ENCODE results near the gene SRL. TPM values are rescaled to one million over a fixed set of nuclear protein-coding genes. Genes with fewer than 3 reads are reported as not detected.

The SRL gene
- total RNA-seq, 1 experiment from 2014 or later: not detected

GRCh38 chr16:4208341-4208751 lies 33.5 kb downstream of the SRL start:
- no peaks in the 10 kb centered on the region for H3K9me3 ChIP-seq (ENCODE audit: low read length)
- no peak overlapping the region for H3K9ac ChIP-seq (ENCODE audit: low read length)
- H3K9me2 ChIP-seq (replicated peaks; ENCODE audit: low read length): no peaks in the 10 kb centered on the region
- POLR2A ChIA-PET (ENCODE audit: unreplicated experiment): no interaction called here
- H2AFZ ChIP-seq (ENCODE audit: low read length): no peak overlapping the region
- BruUV-seq (replicated peaks): no TSS peak
- no peak overlapping the region for H3K4me2 ChIP-seq (ENCODE audit: low read length)
- H3K79me2 ChIP-seq (ENCODE audit: low read length): no peaks in the 10 kb centered on the region
- CTCF ChIA-PET: no interaction called here
- no peak overlapping the region for H3K27ac ChIP-seq (ENCODE audit: low read length)
- no peaks in the 10 kb centered on the region for H3F3A ChIP-seq (ENCODE audit: low read length, unreplicated experiment)
- H3K4me3 ChIP-seq (ENCODE audit: low read length): no peak overlapping the region
- no peaks in the 10 kb centered on the region for H3K27me3 ChIP-seq (ENCODE audit: low read length)
- no peaks in the 10 kb centered on the region for H3K36me3 ChIP-seq (ENCODE audit: low read depth, low read length)
- intact Hi-C loops (cut with micrococcal nuclease): no loop called here
- TF ChIP-seq EZH2 (IDR thresholded peaks at IDR 0.05; ENCODE audit: low read length, unreplicated experiment) (no peak), CTCF (conservative IDR thresholded peaks at IDR 0.05; ENCODE audit: low read depth, low read length) (no peak), EZH2phosphoT487 (IDR thresholded peaks at IDR 0.05; ENCODE audit: borderline replicate concordance, low read length) (no peak)
- no peaks in the 10 kb centered on the region for H3K4me1 ChIP-seq (ENCODE audit: insufficient read depth, low read length)
- DNase-seq: no peak
- ATAC-seq: no peak
- H4K20me1 ChIP-seq (ENCODE audit: low read length): no peaks in the 10 kb centered on the region

GRCh38 chr16:4207683-4208340 lies 34.1 kb downstream of the SRL start:
- no TSS peak for BruUV-seq (replicated peaks)
- no peaks in the 10 kb centered on the region for H3K79me2 ChIP-seq (ENCODE audit: low read length)
- H3K27me3 ChIP-seq (ENCODE audit: low read length): no peaks in the 10 kb centered on the region
- no peaks in the 10 kb centered on the region for H3K36me3 ChIP-seq (ENCODE audit: low read depth, low read length)
- no peak overlapping the region for H3K27ac ChIP-seq (ENCODE audit: low read length)
- DNase-seq (no peak), ATAC-seq (no peak)
- no peaks in the 10 kb centered on the region for H3K9me3 ChIP-seq (ENCODE audit: low read length)
- ChIA-PET CTCF (no interaction called here), POLR2A (ENCODE audit: unreplicated experiment) (no interaction called here)
- no peaks in the 10 kb centered on the region for H3K4me1 ChIP-seq (ENCODE audit: insufficient read depth, low read length)
- no peak overlapping the region for H3K4me2 ChIP-seq (ENCODE audit: low read length)
- H4K20me1 ChIP-seq (ENCODE audit: low read length): no peaks in the 10 kb centered on the region
- no peak overlapping the region for H2AFZ ChIP-seq (ENCODE audit: low read length)
- intact Hi-C loops (cut with micrococcal nuclease): no loop called here
- TF ChIP-seq EZH2 (IDR thresholded peaks at IDR 0.05; ENCODE audit: low read length, unreplicated experiment): no peak
- H3K9ac ChIP-seq (ENCODE audit: low read length): no peak overlapping the region
- H3K9me2 ChIP-seq (replicated peaks; ENCODE audit: low read length): no peaks in the 10 kb centered on the region
- H3K4me3 ChIP-seq (ENCODE audit: low read length): no peak overlapping the region
- H3F3A ChIP-seq (ENCODE audit: low read length, unreplicated experiment): no peaks in the 10 kb centered on the region

GRCh38 chr16:4207229-4207628 lies 34.7 kb downstream of the SRL start:
- no peaks in the 10 kb centered on the region for H3K79me2 ChIP-seq (ENCODE audit: low read length)
- H3K27ac ChIP-seq (ENCODE audit: low read length): no peak overlapping the region
- H3K36me3 ChIP-seq (ENCODE audit: low read depth, low read length): no peaks in the 10 kb centered on the region
- H3K4me3 ChIP-seq (ENCODE audit: low read length): no peak overlapping the region
- ChIA-PET POLR2A (ENCODE audit: unreplicated experiment) (no interaction called here), CTCF (no interaction called here)
- no peaks in the 10 kb centered on the region for H4K20me1 ChIP-seq (ENCODE audit: low read length)
- no peak for DNase-seq
- BruUV-seq (replicated peaks): no TSS peak
- no peak overlapping the region for H2AFZ ChIP-seq (ENCODE audit: low read length)
- intact Hi-C loops (cut with micrococcal nuclease): no loop called here
- no peaks in the 10 kb centered on the region for H3K9me2 ChIP-seq (replicated peaks; ENCODE audit: low read length)
- no peak for ATAC-seq
- no peak overlapping the region for H3K4me2 ChIP-seq (ENCODE audit: low read length)
- no peaks in the 10 kb centered on the region for H3K9me3 ChIP-seq (ENCODE audit: low read length)
- no peak overlapping the region for H3K9ac ChIP-seq (ENCODE audit: low read length)
- H3K27me3 ChIP-seq (ENCODE audit: low read length): no peaks in the 10 kb centered on the region
- TF ChIP-seq CTCF (conservative IDR thresholded peaks at IDR 0.05; ENCODE audit: low read depth, low read length) (no peak), EZH2phosphoT487 (IDR thresholded peaks at IDR 0.05; ENCODE audit: borderline replicate concordance, low read length) (no peak), EZH2 (IDR thresholded peaks at IDR 0.05; ENCODE audit: low read length, unreplicated experiment) (no peak)
- no peaks in the 10 kb centered on the region for H3K4me1 ChIP-seq (ENCODE audit: insufficient read depth, low read length)
- no peaks in the 10 kb centered on the region for H3F3A ChIP-seq (ENCODE audit: low read length, unreplicated experiment)

Data from PC-3 (cell line).